LNCAP (cell line): ENCODE measurements around the gene TTC28.

Source experiments
- CTCF ChIP-seq: fragments of 450-650 bp; IDR thresholded peaks from 2 replicates; pipeline ENCODE4 v1.5.1; 2017; ENCODE audit warnings: mild to moderate bottlenecking

TTC28 gene

DNA sequence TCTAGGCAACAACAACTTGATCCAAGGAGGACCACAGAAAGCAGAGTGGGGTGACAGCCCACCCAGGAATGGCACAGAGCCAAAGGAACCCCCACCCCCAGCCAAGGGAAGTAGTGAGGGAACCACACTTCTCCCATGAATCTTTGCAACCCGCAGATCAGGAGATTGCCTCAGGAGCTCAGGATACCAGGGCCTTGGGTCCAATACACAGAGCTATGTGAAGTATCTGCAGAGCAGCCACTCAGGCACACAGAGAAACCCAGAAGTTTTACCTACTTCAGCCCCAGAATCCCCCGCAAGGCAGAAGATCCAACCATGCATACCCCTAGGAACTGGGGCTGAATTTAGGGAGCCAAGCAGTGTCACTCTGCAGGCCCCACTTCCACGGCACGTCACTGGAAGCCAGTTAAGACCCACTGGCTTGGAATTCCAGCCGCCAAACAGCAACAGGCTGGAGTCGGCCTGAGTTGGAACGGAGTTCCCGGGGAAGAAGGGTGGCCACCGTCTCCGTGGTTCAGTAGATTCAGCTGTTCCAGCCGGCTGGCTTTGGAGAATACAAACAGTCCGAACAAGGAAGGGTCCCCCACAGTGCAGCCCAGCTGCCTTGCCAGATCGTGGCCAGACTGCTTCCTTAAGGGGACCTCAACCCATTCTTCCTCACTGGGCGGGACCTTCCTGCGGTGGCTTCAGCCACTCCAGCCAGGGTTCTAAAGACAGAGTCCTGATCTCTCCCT lies 174.1 kb downstream of the TTC28 start:
- no peak for TF ChIP-seq CTCF

DNA sequence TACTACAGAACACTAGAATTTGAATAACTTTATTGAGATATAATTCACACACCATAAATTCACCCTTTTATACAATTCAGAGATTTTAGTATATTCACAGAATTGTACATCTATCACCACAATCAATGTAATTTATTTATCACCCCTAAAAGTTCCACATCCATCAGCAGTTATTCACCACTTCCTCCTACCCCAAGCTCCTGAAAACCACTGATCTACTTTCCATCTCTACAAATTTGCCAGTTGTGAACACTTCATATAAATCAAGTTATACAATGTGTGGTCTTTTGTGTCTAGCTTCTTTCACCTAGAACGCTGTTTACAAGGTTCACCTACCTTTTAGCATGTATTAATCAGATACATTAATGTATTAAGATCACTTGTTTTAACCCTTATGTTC lies 179.6 kb downstream of the TTC28 start:
- TF ChIP-seq CTCF = no peak

GRCh38 chr22:28498044-28498443 lies 181.6 kb downstream of the TTC28 start:
- TF ChIP-seq CTCF = no peak

DNA sequence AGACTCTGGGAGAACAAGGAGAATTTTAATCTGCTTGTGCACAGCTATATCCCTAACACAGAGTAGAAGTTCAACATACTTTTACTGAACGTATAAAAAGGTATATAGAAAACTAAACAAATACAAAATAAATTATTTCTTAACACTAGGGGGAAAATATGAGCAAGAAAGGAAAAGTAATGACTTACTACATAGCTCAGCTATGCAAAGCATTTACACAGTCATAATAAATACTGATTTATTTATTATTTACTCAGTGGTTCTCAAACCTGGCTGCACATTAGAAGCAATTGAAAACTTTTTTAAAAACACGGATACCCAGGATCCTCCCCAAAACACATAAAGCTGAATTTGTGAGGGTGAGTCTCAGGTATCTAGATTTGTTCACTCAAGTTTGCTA lies 182.5 kb downstream of the TTC28 start:
- TF ChIP-seq CTCF = no peak

DNA sequence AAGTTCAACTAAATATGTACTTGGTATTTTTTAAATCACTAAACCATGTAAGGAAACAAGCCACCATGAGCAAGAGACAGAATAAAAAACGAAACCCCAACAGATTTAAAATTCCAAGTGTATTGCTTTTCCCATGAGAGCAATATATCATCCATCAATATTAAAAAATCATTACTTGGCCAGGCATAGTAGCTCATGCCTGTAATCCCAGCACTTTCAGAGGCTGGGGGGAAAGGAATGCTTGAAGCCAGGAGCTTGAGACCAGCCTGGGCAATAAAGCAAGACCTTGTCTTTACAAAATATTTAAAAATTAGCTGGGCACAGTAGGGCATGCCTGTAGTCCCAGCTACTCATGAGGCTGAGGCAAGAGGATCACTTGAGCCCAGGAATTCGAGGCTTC lies 190.8 kb downstream of the TTC28 start:
- TF ChIP-seq CTCF = no peak

GRCh38 chr22:28484662-28485061 lies 195.0 kb downstream of the TTC28 start:
- no peak for TF ChIP-seq CTCF

DNA sequence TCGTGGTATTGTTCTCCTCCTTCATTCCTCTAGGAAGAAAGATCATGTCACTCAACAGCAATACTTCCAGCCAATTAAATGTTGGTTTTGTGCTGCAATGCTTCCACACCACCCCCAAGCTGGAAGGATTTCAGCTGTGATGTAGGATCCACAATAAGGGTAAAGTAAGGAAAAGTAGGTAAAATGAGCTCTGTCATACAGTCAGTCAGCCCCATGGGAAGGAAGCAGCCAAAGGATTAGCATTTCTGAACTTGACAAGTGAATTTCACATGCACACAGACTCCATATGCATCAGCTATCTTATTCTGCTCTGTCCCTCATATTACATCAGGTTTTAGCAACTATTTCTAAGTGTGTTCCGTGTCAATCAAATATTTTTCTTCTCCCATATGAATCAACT lies 197.9 kb downstream of the TTC28 start:
- no peak for TF ChIP-seq CTCF
